Liver (tissue), 9 donors: Measurements from ENCODE around the gene LIMCH1. TPM values are rescaled to one million over a fixed set of nuclear protein-coding genes. Genes with fewer than 3 reads are reported as not detected.

Source experiments
- DNase-seq: peaks from one replicate; pipeline ENCODE4 v3.0.0-alpha.2; 2017; ENCODE audit warnings: low spot score
- H3K27ac ChIP-seq, 2 donors: one replicate each; pipeline ENCODE4 v1.7.0; 2013; ENCODE audit warnings: inconsistent platforms in 2 of 2, low read length in 2 of 2, control low read depth in 1 of 2, low read depth in 1 of 2, mild to moderate bottlenecking in 1 of 2
- H3K27me3 ChIP-seq, 4 donors: one replicate each; pipeline versions ENCODE4 v1.6.1 to v1.7.0; 2013; ENCODE audit warnings: low read length in 3 of 4, inconsistent platforms in 1 of 4, mild to moderate bottlenecking in 1 of 4, moderate library complexity in 1 of 4; ENCODE audit not compliant: control insufficient read depth in 4 of 4, insufficient read depth in 4 of 4
- H3K36me3 ChIP-seq, 4 donors: one replicate each; pipeline versions ENCODE4 v1.6.1 to v1.7.0; 2013; ENCODE audit warnings: low read length in 3 of 4, mild to moderate bottlenecking in 3 of 4, low read depth in 1 of 4, moderate library complexity in 1 of 4; ENCODE audit not compliant: control insufficient read depth in 4 of 4, insufficient read depth in 3 of 4
- H3K4me1 ChIP-seq, 4 donors: one replicate each; pipeline versions ENCODE4 v1.6.1 to v1.7.0; 2013; ENCODE audit warnings: low read length in 3 of 4, mild to moderate bottlenecking in 3 of 4, moderate library complexity in 1 of 4; ENCODE audit not compliant: control insufficient read depth in 4 of 4, insufficient read depth in 4 of 4
- H3K4me3 ChIP-seq, 3 donors: one replicate each; pipeline versions ENCODE4 v1.6.1 to v1.7.0; 2013; ENCODE audit warnings: low read length in 3 of 3, control low read depth in 1 of 3, low read depth in 1 of 3, mild to moderate bottlenecking in 1 of 3
- H3K9ac ChIP-seq, 2 donors: one replicate each; pipeline ENCODE4 v1.7.0; 2013; ENCODE audit warnings: low read length in 2 of 2, mild to moderate bottlenecking in 2 of 2, moderate library complexity in 2 of 2, control low read depth in 1 of 2, low read depth in 1 of 2
- H3K9me3 ChIP-seq, 4 donors: one replicate each; pipeline versions ENCODE4 v1.6.1 to v1.7.0; 2013; ENCODE audit warnings: low read length in 3 of 4; ENCODE audit not compliant: control insufficient read depth in 4 of 4
- ATF3 ChIP-seq: IDR thresholded peaks from 2 replicates; pipeline ENCODE4 v1.6.1; 2016; ENCODE audit warnings: antibody characterized with exemption
- EGR1 ChIP-seq, 2 donors: IDR thresholded peaks; 2 replicates each; pipeline ENCODE4 v1.6.1; 2016 to 2018; ENCODE audit warnings: antibody characterized with exemption in 2 of 2, low read depth in 2 of 2
- FOXA1 ChIP-seq: IDR thresholded peaks from 2 replicates; pipeline ENCODE4 v1.6.1; 2016; ENCODE audit warnings: antibody characterized with exemption
- GABPA ChIP-seq, 2 donors: IDR thresholded peaks in 1 of 2; conservative IDR thresholded peaks in 1 of 2; 2 replicates each; pipeline ENCODE4 v1.6.1; 2016; ENCODE audit warnings: antibody characterized with exemption in 2 of 2, mild to moderate bottlenecking in 1 of 2, moderate library complexity in 1 of 2
- JUND ChIP-seq, 2 donors: IDR thresholded peaks; 2 replicates each; pipeline ENCODE4 v1.6.1; 2016; ENCODE audit warnings: antibody characterized with exemption in 2 of 2
- NR2F2 ChIP-seq: IDR thresholded peaks from 2 replicates; pipeline ENCODE4 v1.6.1; 2016; ENCODE audit warnings: antibody characterized with exemption
- RAD21 ChIP-seq, 2 donors: IDR thresholded peaks; 2 replicates each; pipeline ENCODE4 v1.6.1; 2016; ENCODE audit warnings: antibody characterized with exemption in 2 of 2, mild to moderate bottlenecking in 2 of 2
- REST ChIP-seq: IDR thresholded peaks from 2 replicates; pipeline ENCODE4 v1.6.1; 2016; ENCODE audit warnings: antibody characterized with exemption, mild to moderate bottlenecking
- RXRA ChIP-seq, 2 donors: IDR thresholded peaks; 2 replicates each; pipeline ENCODE4 v1.6.1; 2017 to 2018; ENCODE audit warnings: antibody characterized with exemption in 2 of 2, mild to moderate bottlenecking in 1 of 2
- SP1 ChIP-seq: IDR thresholded peaks from 2 replicates; pipeline ENCODE4 v1.6.1; 2018; ENCODE audit warnings: antibody characterized with exemption, mild to moderate bottlenecking
- TAF1 ChIP-seq: conservative IDR thresholded peaks from 2 replicates; pipeline ENCODE4 v1.6.1; 2016; ENCODE audit warnings: antibody characterized with exemption, mild to moderate bottlenecking
- YY1 ChIP-seq: IDR thresholded peaks from 2 replicates; pipeline ENCODE4 v1.6.1; 2016; ENCODE audit warnings: antibody characterized with exemption, mild to moderate bottlenecking
- ZBTB33 ChIP-seq: IDR thresholded peaks from 2 replicates; pipeline ENCODE4 v1.6.1; 2016; ENCODE audit warnings: antibody characterized with exemption
- WGBS: extraction: QIAGEN DNeasy Blood & Tissue Kit; methylation state at CpG from one replicate; pipeline ENCODE4 v1.1.7; 2013; 5-methylcytosine and 5-hydroxymethylcytosine counted together
- polyA plus RNA-seq, 2 donors: library from polyadenylated mRNA; stranded (reverse) in 1 of 2; unstranded in 1 of 2; fragments of 200-250 nt in 1 of 2; fragments of >200 nt in 1 of 2; fragmentation: Nextera tagmentation in 1 of 2; extraction: Ambion mirVana in 1 of 2; gene quantifications; one replicate each; pipeline versions ENCODE4 v1.2.1 to v1.2.3, GENCODE V29; 2013 to 2015
- total RNA-seq, 2 donors: library from RNA; depleted of rRNA; stranded (reverse); fragments of >200 nt; gene quantifications; one replicate each; pipeline ENCODE4 v1.2.3, GENCODE V29; 2014
- TF ChIP-seq, protein P1 (sequence below): fragments of 150-350 bp; IDR thresholded peaks from 2 replicates; pipeline ENCODE4 v1.5.1; 2017; ENCODE audit warnings: improper control_type of control experiment, low read depth, low read length; ENCODE audit not compliant: missing input control
- donor health status: healthy.
- donor health status: healthy.
- donor health status: healthy.
- donor health status: healthy.
- donor health status: healthy.

The LIMCH1 gene
- total and polyA plus RNA-seq, 4 donors = 2.0 to 30.6 (median 8.1) TPM

DNA sequence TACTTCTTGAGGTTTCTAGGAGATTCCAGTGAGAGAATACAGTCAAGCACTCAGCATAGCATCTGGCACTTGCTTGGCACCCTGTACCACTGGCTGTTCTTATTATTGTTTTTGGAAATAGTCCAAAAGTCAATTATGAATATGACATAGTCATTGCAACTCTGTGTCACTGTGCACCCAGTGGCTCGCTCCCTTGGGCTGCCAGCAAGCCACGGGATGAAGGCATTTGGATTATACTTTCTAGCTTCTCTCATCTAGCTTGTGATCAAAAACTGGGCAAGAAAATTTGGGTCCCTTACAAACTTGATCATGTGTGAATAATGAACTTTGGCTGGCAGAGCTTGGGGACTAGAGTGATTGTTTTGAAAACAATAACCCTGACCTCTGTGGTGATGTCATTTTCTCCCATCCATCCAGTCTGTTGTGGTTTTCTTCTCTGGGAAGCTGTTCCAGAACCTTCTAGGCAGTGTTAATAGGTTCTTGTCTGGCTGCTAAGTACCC lies 32.7 kb upstream of the LIMCH1 start:
- 89% methylated on average over 2 of the region's 2 CpGs for WGBS
- no peak overlapping the region for H3K27ac ChIP-seq
- TF ChIP-seq ATF3 (no peak), GABPA (IDR thresholded peaks at IDR 0.05 in 1 of 2, conservative IDR thresholded peaks at IDR 0.05 in 1 of 2) (no peak), RXRA (IDR thresholded peaks at IDR 0.05) (no peak), TAF1 (no peak), EGR1 (IDR thresholded peaks at IDR 0.05; ENCODE audit: low read depth in 2 of 2) (no peak)

GRCh38 chr4:41506130-41506529 lies 31.8 kb upstream of the LIMCH1 start:
- Histone ChIP-seq H3K4me1 (no peaks in the 10 kb centered on the region), H3K27ac (no peak overlapping the region), H3K36me3 (no peaks in the 10 kb centered on the region), H3K9ac (no peak overlapping the region), H3K9me3 (no peaks in the 10 kb centered on the region), H3K4me3 (no peak overlapping the region), H3K27me3 (no peaks in the 10 kb centered on the region)
- no peak for DNase-seq
- TF ChIP-seq FOXA1 (no peak), SP1 (no peak), GABPA (IDR thresholded peaks at IDR 0.05 in 1 of 2, conservative IDR thresholded peaks at IDR 0.05 in 1 of 2) (no peak), EGR1 (IDR thresholded peaks at IDR 0.05; ENCODE audit: low read depth in 2 of 2) (no peak), ZBTB33 (no peak), JUND (IDR thresholded peaks at IDR 0.05) (no peak), REST (no peak), RAD21 (IDR thresholded peaks at IDR 0.05) (no peak), NR2F2 (no peak), RXRA (IDR thresholded peaks at IDR 0.05) (no peak), YY1 (no peak)
- TF ChIP-seq, protein P1, sequence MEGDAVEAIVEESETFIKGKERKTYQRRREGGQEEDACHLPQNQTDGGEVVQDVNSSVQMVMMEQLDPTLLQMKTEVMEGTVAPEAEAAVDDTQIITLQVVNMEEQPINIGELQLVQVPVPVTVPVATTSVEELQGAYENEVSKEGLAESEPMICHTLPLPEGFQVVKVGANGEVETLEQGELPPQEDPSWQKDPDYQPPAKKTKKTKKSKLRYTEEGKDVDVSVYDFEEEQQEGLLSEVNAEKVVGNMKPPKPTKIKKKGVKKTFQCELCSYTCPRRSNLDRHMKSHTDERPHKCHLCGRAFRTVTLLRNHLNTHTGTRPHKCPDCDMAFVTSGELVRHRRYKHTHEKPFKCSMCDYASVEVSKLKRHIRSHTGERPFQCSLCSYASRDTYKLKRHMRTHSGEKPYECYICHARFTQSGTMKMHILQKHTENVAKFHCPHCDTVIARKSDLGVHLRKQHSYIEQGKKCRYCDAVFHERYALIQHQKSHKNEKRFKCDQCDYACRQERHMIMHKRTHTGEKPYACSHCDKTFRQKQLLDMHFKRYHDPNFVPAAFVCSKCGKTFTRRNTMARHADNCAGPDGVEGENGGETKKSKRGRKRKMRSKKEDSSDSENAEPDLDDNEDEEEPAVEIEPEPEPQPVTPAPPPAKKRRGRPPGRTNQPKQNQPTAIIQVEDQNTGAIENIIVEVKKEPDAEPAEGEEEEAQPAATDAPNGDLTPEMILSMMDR = no peak
- WGBS = 76% methylated on average over 2 of the region's 2 CpGs

More for the DNA sequence above, 32.7 kb upstream of the LIMCH1 start:
- no peaks in the 10 kb centered on the region for H3K9me3 ChIP-seq
- H3K27me3 ChIP-seq = no peaks in the 10 kb centered on the region
- DNase-seq = no peak
- H3K4me1 ChIP-seq = no peaks in the 10 kb centered on the region
- no peak overlapping the region for H3K4me3 ChIP-seq
- H3K9ac ChIP-seq = no peak overlapping the region
- no peaks in the 10 kb centered on the region for H3K36me3 ChIP-seq
